HG03520 (cell line): ENCODE measurements around the gene ZDHHC15.
"Not testable (repeated sequence)": the region's sequence is repeated elsewhere in the genome, so short reads cannot be mapped to it uniquely, and the experiment has no call there.

Source experiments
- ATAC-seq: cut with Tn5 transposase; IDR thresholded peaks from one replicate; pipeline ENCODE4 v1.9.1; 2021; ENCODE audit warnings: mild to moderate bottlenecking, moderate library complexity; ENCODE audit not compliant: unreplicated experiment

Gene ZDHHC15, protein sequence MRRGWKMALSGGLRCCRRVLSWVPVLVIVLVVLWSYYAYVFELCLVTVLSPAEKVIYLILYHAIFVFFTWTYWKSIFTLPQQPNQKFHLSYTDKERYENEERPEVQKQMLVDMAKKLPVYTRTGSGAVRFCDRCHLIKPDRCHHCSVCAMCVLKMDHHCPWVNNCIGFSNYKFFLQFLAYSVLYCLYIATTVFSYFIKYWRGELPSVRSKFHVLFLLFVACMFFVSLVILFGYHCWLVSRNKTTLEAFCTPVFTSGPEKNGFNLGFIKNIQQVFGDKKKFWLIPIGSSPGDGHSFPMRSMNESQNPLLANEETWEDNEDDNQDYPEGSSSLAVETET

DNA sequence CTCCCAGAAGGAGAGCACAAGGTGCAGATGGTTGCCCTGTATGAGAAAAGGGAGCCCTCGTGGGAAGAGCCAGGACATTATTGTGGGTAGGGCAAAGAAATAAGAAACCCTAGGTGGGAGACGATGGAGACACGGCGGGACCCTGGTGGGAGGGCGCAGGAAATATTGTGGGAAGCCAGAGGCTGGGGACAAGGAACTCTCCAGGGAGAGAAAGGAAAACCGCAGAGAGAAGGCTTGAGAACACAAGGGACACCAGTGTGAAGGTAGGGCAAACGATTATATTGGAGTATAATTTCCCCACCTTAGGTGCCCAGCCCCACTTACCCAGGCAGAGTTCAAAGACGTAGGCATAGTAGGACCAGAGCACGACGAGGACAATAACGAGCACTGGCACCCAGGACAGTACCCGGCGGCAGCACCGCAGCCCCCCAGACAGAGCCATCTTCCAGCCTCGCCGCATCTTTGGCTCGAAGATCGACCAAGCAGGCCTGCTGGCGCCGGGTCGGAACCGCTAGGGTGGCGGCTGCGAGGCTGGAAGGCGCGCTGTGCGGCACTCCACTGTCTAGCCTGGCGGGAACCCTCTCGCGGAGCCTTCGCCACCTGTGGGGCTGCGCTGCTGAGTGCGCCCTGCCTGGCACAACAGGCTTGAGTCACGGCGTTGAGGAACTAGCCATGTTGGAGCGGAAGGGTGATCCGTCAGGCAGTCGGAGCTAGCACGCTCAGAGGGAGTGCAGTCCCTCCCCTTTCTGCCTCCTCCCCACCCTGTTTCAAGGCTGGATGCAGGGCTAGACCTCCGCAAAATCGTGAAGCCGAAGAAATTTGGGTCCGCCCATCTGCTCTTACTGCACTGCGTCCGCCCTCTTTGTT is at the start of gene ZDHHC15:
Gene ZDHHC15, minus strand, starts transcription at position 473 of the 867 bp plus-strand sequence. Its CDS starts 13 bp downstream, at position 460.
- no peak for ATAC-seq

DNA sequence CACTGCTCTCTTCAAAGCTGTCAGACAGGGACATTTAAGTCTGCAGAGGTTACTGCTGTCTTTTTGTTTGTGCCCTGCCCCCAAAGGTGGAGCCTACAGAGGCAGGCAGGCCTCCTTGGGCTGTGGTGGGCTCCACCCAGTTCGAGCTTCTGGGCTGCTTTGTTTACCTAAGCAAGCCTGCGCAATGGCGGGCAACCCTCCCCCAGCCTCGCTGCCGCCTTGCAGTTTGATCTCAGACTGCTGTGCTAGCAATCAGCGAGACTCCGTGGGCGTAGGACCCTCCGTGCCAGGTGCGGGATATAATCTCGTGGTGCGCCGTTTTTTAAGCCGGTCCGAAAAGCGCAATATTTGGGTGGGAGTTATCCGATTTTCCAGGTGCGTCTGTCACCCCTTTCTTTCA is 37.7 kb upstream of the ZDHHC15 start:
- ATAC-seq, result not testable (repeated sequence)

DNA sequence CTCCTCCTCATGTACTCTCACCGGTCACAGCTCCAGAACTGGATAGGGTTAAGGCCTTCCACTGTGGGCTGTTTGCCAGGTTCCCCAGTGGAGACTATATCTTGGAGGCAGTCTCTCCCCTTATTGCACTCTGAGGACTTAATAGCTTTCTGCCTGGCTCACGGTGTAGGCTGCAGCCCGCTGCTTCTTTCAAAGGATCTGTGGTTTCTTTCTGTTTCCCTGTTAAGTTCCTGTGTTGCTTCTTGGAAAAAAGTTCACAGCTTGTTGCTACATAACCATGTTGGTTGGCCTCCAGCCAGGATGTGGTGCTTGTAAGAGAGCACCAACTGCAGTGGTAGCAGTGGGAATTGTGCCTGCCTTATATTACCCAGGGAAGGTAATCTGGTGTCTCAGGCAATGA is 24.9 kb upstream of the ZDHHC15 start:
- ATAC-seq, result no peak

DNA sequence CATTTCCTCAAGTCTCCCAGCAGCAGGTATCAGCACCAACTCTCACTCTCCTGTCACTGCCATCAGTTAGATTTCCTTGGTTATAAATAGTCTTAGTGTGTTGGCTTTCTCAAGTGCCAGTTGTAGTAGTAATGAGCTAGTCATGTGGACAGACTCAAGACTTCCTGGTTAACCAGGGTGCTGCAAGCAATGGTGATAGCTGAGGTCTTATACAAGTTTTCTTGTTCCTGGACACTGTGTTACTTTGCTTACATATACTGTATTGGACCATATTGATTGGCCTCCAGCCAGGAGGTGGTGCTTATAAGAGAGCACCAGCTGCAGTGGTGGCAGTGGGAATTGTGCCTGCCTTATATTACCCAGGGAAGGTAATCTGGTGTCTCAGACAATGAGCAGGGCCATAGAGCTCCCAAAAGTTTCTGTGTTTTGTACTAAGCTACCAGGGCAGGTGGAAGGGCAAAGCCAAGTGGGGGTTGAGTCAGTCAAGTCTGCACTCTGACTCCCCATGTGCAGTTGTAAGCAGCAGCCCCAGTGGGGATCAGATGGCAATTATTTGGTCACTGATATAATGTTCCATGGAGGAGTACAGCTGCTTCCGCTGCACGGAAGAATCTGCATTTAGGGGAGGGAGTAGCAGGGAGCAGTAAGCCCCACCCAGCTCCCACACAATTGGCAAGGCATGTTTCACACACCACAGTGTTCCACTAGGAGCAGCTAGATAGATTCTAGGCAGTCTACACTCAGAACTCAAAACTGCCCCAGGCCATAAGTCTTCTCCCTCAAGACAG is 24.1 kb upstream of the ZDHHC15 start:
- ATAC-seq, result no peak

DNA sequence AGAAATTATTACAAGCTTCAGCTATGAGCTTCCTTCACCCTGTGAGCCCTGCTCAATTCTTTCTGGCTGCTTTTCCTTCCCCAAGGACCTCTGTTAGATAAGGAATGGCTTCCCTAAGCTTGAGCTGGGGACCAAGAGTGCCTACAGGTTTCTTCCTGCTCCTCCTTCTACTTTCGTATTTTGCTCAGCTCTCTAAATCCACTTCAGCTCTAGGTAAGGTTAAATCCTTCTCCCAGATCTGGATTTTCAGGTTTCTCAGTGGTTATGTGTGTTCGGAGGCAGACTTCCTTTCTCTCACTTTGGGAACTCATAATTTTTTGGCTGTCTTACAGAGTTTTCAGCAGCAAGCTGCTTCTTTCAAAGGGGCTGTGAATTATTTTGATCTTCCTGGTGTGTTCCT is 21.9 kb upstream of the ZDHHC15 start:
- no peak for ATAC-seq

DNA sequence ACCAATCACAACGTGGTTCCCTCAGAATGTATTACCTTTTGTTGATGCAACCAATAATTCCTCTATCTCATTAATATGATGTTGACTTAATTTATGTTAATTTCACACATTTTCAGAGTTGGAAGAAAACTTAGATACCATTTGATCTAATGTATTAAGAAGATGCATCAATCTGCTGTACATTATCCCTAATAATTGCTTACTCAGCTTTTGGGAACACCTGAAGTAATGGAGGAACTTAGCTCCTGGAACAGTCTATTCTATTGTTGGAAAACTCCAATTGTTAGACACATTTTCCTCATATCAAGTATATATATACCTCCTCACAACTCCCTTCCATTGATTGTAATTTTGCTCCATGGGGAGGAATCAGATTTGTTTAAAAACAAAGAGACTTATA is 38.9 kb downstream of the ZDHHC15 start:
- ATAC-seq, result no peak

DNA sequence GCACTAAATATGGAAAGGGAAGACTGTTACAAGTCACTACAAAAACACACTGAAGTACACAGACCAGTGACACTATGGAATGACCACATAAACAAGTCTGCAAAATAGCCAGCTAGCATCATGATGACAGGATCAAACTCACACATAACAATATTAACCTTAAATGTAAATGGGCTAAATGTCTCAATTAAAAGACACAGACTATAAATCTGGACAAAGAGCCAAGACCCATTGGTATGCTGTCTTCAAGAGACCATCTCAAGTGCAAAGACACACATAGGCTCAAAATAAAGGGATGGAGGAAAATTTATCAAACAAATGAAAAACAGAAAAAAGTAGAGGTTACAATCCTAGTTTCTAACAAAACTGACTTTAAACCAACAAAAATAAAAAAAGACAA is 61.1 kb downstream of the ZDHHC15 start:
- not testable (repeated sequence) for ATAC-seq

DNA sequence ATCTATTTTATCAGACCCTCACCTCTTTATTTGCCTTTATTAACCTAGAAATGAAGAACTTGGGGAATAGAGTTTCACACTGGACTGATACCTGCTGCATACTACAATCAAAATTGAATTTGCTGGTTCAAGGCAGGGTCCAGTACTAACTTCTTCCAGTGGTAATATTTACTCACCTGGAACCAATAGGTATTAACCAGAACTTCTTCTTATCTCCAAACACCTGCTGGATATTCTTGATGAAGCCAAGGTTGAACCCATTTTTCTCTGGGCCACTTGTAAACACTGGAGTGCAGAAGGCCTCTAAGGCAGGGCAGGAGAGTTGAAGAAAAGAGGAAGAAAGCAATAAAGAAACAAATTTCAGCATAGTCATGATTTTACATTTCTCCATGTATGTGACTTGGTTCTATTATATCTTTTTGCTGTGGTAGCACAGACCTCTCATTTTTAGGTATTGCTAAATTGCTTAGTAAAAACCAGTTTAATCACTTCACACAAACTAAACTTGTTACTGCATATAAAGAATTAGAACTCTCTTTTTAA is 101.1 kb downstream of the ZDHHC15 start:
- ATAC-seq, result no peak

DNA sequence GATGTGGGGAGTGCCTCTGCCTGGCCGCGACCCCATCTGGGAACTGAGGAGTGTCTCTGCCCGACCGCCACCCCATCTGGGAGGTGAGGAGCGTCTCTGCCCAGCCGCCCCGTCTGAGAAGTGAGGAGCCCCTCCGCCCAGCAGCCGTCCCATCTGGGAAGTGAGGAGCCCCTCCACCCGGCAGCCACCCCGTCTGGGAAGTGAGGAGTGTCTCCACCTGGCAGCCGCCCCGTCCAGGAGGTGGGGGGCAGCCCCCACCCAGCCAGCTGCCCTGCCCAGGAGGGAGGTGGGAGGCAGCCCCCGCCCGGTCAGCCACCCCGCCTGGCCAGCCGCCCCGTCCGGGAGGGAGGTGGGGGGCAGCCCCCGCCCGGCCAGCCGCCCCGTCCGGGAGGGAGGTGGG is 115.7 kb downstream of the ZDHHC15 start:
- not testable (repeated sequence) for ATAC-seq

DNA sequence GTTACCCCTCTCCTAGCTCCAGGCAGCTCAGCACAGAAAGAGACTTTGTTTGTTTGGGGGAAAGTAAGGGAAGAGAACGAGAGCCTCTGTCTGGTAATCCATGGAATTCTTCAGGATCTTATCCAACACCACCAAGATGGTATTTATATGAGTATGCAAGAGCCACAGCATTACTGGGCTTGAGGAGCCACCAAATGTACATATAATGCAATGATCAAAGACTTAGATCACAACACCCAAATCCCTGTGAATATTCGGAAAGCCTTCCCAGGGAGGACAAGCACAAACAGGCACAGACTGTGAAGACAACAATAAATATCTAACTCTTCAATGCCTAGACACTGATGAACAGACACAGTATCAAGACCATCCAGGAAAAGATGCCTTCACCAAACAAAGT is 132.4 kb downstream of the ZDHHC15 start:
- no peak for ATAC-seq

DNA sequence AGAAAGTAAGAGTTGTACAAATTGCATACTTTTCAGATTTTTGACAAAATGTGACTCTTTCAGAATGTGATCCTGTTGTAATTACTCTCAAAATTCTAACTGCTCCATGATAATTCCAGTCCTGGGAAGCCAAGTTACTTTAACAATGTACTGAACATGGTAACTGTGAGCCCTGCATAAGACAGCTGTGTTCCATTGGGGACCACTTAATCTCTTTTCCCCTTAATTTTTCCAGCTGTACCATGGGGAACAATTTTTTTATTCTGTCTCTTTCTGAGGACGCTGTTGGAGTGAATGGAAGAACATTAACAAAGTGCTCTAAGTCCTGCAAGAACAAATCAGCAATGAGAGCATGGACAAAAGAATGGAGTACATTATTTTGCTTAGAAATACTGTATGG is 153.1 kb downstream of the ZDHHC15 start:
- ATAC-seq, result no peak

DNA sequence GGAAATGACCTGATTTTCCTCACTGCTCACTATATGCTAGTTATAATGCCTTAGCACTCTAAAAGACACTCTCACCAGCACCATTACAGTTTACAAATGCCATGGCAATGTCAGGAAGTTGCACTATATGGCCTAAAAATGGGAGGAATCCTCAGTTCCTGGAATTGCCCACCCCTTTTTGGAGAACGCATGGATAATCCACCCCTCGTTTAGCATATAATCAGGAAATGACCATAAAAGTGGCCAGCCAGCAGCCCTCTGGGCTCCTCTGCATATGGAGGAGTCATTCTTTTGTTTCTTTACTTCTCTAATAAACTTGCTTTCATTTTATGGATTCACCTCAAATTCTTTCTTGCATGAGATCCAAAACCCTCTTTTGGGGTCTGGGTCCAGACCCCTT is 156.0 kb downstream of the ZDHHC15 start:
- no peak for ATAC-seq

DNA sequence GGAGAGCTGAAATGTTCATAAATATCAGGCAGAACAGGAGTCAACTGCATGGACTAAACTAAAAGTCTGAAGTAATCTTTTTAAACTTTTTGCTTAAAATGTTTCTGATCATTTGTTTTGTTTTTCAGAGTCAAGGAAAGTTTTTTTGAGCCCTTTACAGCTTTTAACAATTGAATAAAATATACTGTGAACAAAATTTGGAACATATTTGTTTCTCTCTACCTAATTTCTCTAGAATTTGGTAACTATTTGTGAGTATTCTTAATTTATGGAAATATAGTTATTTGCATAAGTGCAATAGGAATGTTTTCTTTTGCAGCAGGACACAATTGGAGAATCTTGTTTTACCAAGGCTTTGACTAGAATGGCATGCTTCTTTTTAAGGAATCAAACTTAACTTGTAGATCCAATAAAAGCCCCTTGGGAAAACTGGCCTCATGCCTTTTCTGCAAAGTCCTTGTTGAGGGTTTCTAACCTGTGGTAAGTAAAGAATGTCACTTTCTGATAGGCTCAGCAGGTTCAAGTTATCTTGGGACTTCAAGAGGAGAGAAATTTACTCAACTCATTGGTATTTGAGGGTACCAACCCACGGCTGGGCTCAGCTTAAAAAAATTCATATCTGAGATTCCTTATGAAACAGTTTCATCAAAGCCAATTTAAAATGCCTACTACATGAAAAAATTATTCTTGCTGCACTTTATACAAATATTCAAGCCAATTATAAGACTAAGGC is 157.4 kb downstream of the ZDHHC15 start:
- no peak for ATAC-seq

DNA sequence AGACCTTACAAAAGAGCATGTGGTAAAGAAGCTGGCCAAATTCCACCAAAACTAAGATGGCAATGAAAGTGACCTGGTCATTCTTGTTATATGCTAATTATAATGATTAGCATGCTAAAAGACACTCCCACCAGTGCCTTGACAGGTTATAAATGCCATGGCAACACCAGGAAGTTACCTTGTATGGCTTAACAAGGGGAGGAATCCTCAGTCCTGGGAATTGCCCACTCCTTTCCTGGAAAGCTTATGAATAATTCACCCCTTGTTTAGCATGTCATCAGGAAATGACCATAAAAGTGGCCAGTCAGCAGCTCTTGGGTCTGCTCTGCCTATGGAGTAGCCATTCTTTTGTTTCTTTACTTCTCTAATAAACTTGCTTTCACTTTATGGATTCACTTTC is 161.0 kb downstream of the ZDHHC15 start:
- no peak for ATAC-seq

DNA sequence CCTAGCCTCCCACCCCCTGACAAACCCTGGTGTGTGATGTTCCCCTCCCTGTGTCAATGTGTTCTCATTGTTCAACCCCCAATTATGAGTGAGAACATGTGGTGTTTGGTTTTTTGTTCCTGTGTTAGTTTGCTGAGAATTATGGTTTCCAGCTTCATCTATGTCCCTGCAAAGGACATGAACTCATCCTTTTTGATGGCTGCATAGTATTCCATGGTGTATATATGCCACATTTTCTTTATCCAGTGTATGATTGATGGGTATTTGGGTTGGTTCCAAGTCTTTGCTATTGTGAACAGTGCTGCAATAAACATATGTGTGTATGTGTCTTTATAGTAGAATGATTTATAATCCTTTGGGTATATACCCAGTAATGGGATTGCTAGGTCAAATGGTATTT is 174.2 kb downstream of the ZDHHC15 start:
- not testable (repeated sequence) for ATAC-seq

DNA sequence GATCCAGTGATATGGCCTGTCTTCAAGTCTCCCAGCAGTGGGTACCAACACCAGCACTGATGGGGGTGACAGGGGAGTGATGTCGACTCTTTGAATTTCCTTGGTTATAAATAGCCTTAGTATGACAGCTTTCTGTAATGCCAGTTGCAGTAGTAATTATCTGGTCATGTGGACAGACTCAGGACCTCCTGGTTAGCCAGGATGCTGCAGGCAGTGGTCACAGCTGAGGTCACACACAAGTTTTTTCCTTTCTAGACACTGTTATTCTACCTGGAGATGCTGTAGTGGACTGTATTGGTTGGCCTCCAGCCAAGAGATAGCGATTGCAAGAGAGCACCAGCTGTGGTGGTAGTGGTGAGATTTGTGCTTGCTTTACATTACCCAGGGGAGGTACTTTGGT is 185.3 kb downstream of the ZDHHC15 start:
- no peak for ATAC-seq

DNA sequence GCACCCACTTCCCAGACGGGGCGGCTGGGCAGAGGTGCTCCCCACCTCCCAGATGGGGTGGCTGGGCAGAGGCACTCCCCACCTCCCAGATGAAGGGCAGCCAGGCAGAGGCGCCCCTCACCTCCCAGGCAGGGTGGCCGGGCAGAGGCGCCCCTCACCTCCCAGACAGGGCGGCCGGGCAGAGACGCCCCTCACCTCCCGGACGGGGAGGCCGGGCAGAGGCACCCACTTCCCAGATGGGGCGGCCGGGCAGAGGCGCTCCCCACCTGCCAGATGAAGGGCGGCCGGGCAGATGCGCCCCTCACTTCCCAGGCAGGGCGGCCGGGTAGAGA is 187.7 kb downstream of the ZDHHC15 start:
- ATAC-seq, result no peak

DNA sequence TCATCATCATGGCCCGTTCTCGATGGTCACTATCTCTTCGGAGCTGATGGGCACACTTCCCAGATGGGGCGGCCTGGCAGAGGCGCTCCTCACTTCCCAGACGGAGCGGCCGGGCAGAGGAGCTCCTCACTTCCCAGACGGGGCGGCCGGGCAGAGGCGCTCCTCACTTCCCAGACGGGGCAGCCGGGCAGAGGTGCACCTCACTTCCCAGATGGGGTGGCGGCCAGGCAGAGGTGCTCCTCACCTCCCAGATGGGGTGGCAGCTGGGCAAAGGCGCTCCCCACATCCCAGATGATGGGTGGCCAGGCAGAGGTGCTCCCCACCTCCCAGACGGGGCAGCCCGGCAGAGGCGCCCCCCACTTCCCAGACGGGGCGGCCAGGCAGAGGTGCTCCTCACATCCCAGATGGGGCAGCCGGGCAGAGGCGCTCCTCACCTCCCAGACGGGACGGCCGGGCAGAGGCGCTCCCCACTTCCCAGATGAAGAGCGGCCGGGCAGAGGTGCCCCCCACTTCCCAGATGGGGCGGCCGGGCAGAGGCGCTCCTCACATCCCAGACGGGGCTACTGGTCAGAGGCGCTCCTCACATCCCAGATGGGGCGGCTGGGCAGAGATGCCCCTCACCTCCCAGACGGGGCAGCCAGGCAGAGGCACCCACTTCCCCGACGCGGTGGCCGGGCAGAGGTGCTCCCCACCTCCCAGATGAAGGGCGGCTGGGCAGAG is 188.3 kb downstream of the ZDHHC15 start:
- ATAC-seq, result not testable (repeated sequence)

DNA sequence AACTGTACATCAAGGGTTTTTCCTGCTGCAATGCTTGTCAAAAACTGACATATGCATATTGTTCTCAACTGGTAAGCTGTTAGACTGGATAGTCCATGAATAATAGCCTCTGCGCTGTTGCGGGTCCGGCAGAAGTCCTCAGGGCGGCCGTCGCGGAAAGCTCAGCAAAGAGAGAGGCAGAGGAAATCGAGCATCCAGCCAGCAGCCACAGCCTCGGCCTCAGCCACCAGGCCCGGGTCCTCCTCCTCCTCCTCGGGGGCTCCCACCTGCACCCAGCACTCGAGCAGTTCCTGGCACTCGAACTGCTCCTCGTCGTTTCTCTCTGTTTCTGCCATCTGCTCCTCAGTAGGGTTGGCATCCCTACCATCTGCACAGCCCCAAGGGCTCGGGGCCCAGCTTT is 195.2 kb downstream of the ZDHHC15 start:
- no peak for ATAC-seq
